Esophagus muscularis mucosa (tissue), 4 donors: Measurements from ENCODE around the gene TP53BP1. TPM values are rescaled to one million over a fixed set of nuclear protein-coding genes. Genes with fewer than 3 reads are reported as not detected.
"Not testable (repeated sequence)": the region's sequence is repeated elsewhere in the genome, so short reads cannot be mapped to it uniquely, and the experiment has no call there.

Experiments used
- DNase-seq: peaks from one replicate; pipeline ENCODE4 v3.0.0-alpha.2; 2017; ENCODE audit errors: extremely low spot score
- H3K27ac ChIP-seq, 4 donors: fragments of 200-600 bp; sonication (generic); replicated peaks in 1 of 4; 1 replicate in 3 of 4; 2 replicates in 1 of 4; pipeline ENCODE4 v1.5.1; 2016 to 2019; ENCODE audit warnings: mild to moderate bottlenecking in 1 of 4
- H3K27me3 ChIP-seq, 4 donors: fragments of 200-600 bp; sonication (generic); one replicate each; pipeline versions ENCODE4 v1.5.1 to v1.6.0; 2016 to 2019
- H3K36me3 ChIP-seq, 4 donors: fragments of 200-600 bp; sonication (generic); one replicate each; pipeline ENCODE4 v1.5.1; 2016 to 2019
- H3K4me1 ChIP-seq, 4 donors: fragments of 200-600 bp; sonication (generic); one replicate each; pipeline ENCODE4 v1.5.1; 2016 to 2019
- H3K4me3 ChIP-seq, 4 donors: fragments of 200-600 bp; sonication (generic); 1 replicate in 2 of 4; 2 replicates in 2 of 4; pipeline ENCODE4 v1.5.1; 2016 to 2019; ENCODE audit warnings: mild to moderate bottlenecking in 4 of 4, moderate library complexity in 1 of 4
- H3K9me3 ChIP-seq, 4 donors: fragments of 200-600 bp; sonication (generic); 1 replicate in 3 of 4; 2 replicates in 1 of 4; pipeline ENCODE4 v1.5.1; 2016 to 2019
- EP300 ChIP-seq: sonication (generic); formaldehyde crosslinking; IDR thresholded peaks from one replicate; pipeline ENCODE4 v1.6.1; 2017; ENCODE audit warnings: antibody characterized with exemption
- POLR2A ChIP-seq: fragments of 450-650 bp; IDR thresholded peaks from one replicate; pipeline ENCODE4 v1.6.1; 2017; ENCODE audit warnings: antibody characterized with exemption, moderate library complexity, mild to moderate bottlenecking, low read depth
- POLR2AphosphoS5 ChIP-seq, 2 donors: sonication (generic); formaldehyde crosslinking; IDR thresholded peaks; one replicate each; pipeline ENCODE4 v1.6.1; 2017; ENCODE audit warnings: antibody characterized with exemption in 2 of 2
- WGBS: methylation state at CpG from one replicate; pipeline ENCODE4 v1.1.5; 2018; 5-methylcytosine and 5-hydroxymethylcytosine counted together
- intact Hi-C: fragments of 100-400 bp; cut with DNase I; formaldehyde crosslinking; loops from one replicate; pipeline ENCODE4 v1.15.1; 2023
- total RNA-seq, 4 donors: library from RNA; depleted of rRNA; stranded (reverse); fragments of >200 nt; gene quantifications; one replicate each; pipeline versions ENCODE4 v1.1.0 to v1.2.1, GENCODE V29; 2016
- TF ChIP-seq, protein P1 (sequence below), 3 experiments: fragments of 200-600 bp in 2 of 3; fragments of 450-650 bp in 1 of 3; sonication (generic) in 2 of 3; IDR thresholded peaks; one replicate each; pipeline ENCODE4 v1.5.1; 2017 to 2019; ENCODE audit warnings: antibody characterized with exemption in 3 of 3, mild to moderate bottlenecking in 2 of 3, moderate library complexity in 1 of 3

TP53BP1 gene, protein sequence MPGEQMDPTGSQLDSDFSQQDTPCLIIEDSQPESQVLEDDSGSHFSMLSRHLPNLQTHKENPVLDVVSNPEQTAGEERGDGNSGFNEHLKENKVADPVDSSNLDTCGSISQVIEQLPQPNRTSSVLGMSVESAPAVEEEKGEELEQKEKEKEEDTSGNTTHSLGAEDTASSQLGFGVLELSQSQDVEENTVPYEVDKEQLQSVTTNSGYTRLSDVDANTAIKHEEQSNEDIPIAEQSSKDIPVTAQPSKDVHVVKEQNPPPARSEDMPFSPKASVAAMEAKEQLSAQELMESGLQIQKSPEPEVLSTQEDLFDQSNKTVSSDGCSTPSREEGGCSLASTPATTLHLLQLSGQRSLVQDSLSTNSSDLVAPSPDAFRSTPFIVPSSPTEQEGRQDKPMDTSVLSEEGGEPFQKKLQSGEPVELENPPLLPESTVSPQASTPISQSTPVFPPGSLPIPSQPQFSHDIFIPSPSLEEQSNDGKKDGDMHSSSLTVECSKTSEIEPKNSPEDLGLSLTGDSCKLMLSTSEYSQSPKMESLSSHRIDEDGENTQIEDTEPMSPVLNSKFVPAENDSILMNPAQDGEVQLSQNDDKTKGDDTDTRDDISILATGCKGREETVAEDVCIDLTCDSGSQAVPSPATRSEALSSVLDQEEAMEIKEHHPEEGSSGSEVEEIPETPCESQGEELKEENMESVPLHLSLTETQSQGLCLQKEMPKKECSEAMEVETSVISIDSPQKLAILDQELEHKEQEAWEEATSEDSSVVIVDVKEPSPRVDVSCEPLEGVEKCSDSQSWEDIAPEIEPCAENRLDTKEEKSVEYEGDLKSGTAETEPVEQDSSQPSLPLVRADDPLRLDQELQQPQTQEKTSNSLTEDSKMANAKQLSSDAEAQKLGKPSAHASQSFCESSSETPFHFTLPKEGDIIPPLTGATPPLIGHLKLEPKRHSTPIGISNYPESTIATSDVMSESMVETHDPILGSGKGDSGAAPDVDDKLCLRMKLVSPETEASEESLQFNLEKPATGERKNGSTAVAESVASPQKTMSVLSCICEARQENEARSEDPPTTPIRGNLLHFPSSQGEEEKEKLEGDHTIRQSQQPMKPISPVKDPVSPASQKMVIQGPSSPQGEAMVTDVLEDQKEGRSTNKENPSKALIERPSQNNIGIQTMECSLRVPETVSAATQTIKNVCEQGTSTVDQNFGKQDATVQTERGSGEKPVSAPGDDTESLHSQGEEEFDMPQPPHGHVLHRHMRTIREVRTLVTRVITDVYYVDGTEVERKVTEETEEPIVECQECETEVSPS (N-terminal part only)
- total RNA-seq: 10 to 100 TPM; 24.7 to 29.9 (median 27.0) TPM

GRCh38 chr15:43492673-43493601, at the start of gene TP53BP1:
Gene TP53BP1 (minus strand): TSS chr15:43493156. CDS start chr15:43493043, 113 bp downstream.
- intact Hi-C loops: no loop called here

GRCh38 chr15:43541785-43542184, 48.8 kb upstream of the TP53BP1 start:
- Histone ChIP-seq H3K9me3 (no peaks in the 10 kb centered on the region), H3K27me3 (no peaks in the 10 kb centered on the region), H3K4me3 (no peak overlapping the region), H3K4me1 (no peaks in the 10 kb centered on the region), H3K27ac (no peak overlapping the region), H3K36me3 (peaks cover 3 to 9% (median 4%) of the 10 kb centered on the region in 4 donors)
- no peak for DNase-seq
- TF ChIP-seq POLR2A: no peak
- no peak for TF ChIP-seq POLR2AphosphoS5 (IDR thresholded peaks at IDR 0.05)
- TF ChIP-seq, protein P1, sequence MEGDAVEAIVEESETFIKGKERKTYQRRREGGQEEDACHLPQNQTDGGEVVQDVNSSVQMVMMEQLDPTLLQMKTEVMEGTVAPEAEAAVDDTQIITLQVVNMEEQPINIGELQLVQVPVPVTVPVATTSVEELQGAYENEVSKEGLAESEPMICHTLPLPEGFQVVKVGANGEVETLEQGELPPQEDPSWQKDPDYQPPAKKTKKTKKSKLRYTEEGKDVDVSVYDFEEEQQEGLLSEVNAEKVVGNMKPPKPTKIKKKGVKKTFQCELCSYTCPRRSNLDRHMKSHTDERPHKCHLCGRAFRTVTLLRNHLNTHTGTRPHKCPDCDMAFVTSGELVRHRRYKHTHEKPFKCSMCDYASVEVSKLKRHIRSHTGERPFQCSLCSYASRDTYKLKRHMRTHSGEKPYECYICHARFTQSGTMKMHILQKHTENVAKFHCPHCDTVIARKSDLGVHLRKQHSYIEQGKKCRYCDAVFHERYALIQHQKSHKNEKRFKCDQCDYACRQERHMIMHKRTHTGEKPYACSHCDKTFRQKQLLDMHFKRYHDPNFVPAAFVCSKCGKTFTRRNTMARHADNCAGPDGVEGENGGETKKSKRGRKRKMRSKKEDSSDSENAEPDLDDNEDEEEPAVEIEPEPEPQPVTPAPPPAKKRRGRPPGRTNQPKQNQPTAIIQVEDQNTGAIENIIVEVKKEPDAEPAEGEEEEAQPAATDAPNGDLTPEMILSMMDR (IDR thresholded peaks at IDR 0.05): no peak
- no peak for TF ChIP-seq EP300
- intact Hi-C loops: no loop called here

More at GRCh38 chr15:43492673-43493601, at the start of gene TP53BP1:
- H3K4me3 ChIP-seq: peak within 1 kb of the TSS; percentile 70 to 98 (median 86)
- H3K9me3 ChIP-seq: no peaks in the 10 kb centered on the region
- peak; percentile 7 for TF ChIP-seq POLR2A
- no peak for TF ChIP-seq EP300
- TF ChIP-seq POLR2AphosphoS5 (IDR thresholded peaks at IDR 0.05): peak; percentile 76
- TF ChIP-seq, protein P1 (IDR thresholded peaks at IDR 0.05): peak in 1 of 3 experiments; percentile 14
- 1% methylated on average over 40 of the region's 54 CpGs for WGBS
- no peaks in the 10 kb centered on the region for H3K27me3 ChIP-seq
- peak; percentile 99 for DNase-seq
- H3K36me3 ChIP-seq: peaks cover 0 to 26% (median 17%) of the 10 kb centered on the region in 4 donors
- peak within 1 kb of the TSS; percentile 79 to 92 (median 90) for H3K27ac ChIP-seq
- H3K4me1 ChIP-seq: peaks cover 24 to 48% (median 28%) of the 10 kb centered on the region in 4 donors

GRCh38 chr15:43538091-43538490, 45.1 kb upstream of the TP53BP1 start:
- no peak overlapping the region for H3K27ac ChIP-seq
- no peaks in the 10 kb centered on the region for H3K4me1 ChIP-seq
- no peak for DNase-seq
- TF ChIP-seq, protein P1 (IDR thresholded peaks at IDR 0.05): no peak
- TF ChIP-seq EP300: no peak
- TF ChIP-seq POLR2AphosphoS5 (IDR thresholded peaks at IDR 0.05): no peak
- no peak for TF ChIP-seq POLR2A
- H3K4me3 ChIP-seq: no peak overlapping the region
- intact Hi-C loops: no loop called here
- peaks cover 3 to 28% (median 23%) of the 10 kb centered on the region in 4 donors for H3K36me3 ChIP-seq
- H3K9me3 ChIP-seq: no peaks in the 10 kb centered on the region
- no peaks in the 10 kb centered on the region for H3K27me3 ChIP-seq
- WGBS: 73% methylated on average over 2 of the region's 2 CpGs

DNA sequence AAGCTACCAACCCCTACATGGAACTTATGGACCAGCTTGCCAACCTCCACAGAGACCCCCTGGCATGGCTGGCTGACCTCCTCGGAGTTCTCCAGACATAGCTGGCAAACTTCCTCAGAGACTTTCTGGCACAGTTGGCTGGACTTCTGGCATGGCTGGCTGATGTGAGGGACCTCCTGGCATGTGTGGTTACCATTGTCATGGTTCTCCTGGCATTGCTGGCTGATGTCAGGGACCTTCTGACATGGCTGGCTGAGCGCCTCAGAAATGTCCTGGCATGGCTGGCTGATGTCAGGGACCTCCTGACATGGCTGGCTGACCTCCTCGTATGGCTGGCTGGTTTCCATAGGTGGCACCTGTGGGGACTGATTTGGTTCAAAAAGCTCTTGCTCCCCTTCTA, 41.9 kb upstream of the TP53BP1 start:
- DNase-seq: no peak
- no CpG with 5 or more reads among the region's 3 CpGs for WGBS
- no peak overlapping the region for H3K4me3 ChIP-seq

DNA sequence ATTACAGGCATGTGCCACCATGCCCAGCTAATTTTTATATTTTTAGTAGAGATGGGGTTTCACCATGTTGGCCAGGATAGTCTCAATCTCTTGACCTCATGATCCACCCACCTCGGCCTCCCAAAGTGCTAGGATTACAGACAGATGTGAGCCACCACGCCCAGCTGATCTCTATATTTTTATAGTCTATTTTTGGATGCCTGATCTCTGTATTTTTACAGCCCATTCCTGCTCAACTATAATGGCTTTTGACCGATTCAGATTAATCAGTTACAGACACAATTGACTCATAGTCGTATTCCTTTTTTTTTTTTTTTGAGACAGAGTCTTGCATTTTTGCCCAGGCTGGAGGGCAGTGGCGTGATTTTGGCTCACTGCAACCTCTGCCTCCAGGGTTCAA, 39.9 kb upstream of the TP53BP1 start:
- Histone ChIP-seq H3K4me1 (peaks cover 0 to 10% (median 4%) of the 10 kb centered on the region in 4 donors), H3K36me3 (peaks cover 0 to 39% (median 27%) of the 10 kb centered on the region in 4 donors)
- H3K27ac ChIP-seq, DNase-seq, intact Hi-C loops, H3K9me3 ChIP-seq, H3K4me3 ChIP-seq, H3K27me3 ChIP-seq: not testable (repeated sequence)
- 80% methylated on average over 5 of the region's 5 CpGs for WGBS

More for the DNA sequence above, 41.9 kb upstream of the TP53BP1 start:
- intact Hi-C loops: no loop called here
- Histone ChIP-seq H3K36me3 (peaks cover 3 to 28% (median 26%) of the 10 kb centered on the region in 4 donors), H3K27ac (no peak overlapping the region), H3K27me3 (no peaks in the 10 kb centered on the region), H3K4me1 (peaks cover 0 to 10% (median 4%) of the 10 kb centered on the region in 4 donors), H3K9me3 (no peaks in the 10 kb centered on the region)
- TF ChIP-seq POLR2A (no peak), EP300 (no peak)
